ENCODE results near the gene NSMCE1.
"Not testable (repeated sequence)": the region's sequence is repeated elsewhere in the genome, so short reads cannot be mapped to it uniquely, and the experiment has no call there.

NSMCE1 gene

GRCh38 chr16:27301236-27301861 is 32.8 kb upstream of the NSMCE1 start:
- no peak for TF ChIP-seq CTCF (IDR thresholded peaks at IDR 0.05; ENCODE audit: low read depth, low read length, missing control alignments)
- H3K4me3 ChIP-seq (replicated peaks; ENCODE audit: low read depth, low read length), result no peak overlapping the region
- no peak for DNase-seq (ENCODE audit: extremely low read depth, low read depth)

- no peak for DNase-seq (ENCODE audit: extremely low read depth, low read depth)
- TF ChIP-seq CTCF (IDR thresholded peaks at IDR 0.05; ENCODE audit: low read depth, low read length, missing control alignments), result no peak
- H3K4me3 ChIP-seq (replicated peaks; ENCODE audit: low read depth, low read length), result no peak overlapping the region
Measured at GRCh38 chr16:27298132-27298531, 29.6 kb upstream of the NSMCE1 start.

GRCh38 chr16:27293343-27293742 is 24.8 kb upstream of the NSMCE1 start:
- no peak overlapping the region for H3K4me3 ChIP-seq (replicated peaks; ENCODE audit: low read depth, low read length)
- TF ChIP-seq CTCF (IDR thresholded peaks at IDR 0.05; ENCODE audit: low read depth, low read length, missing control alignments), result no peak
- no peak for DNase-seq (ENCODE audit: extremely low read depth, low read depth)

- no peak overlapping the region for H3K4me3 ChIP-seq (replicated peaks; ENCODE audit: low read depth, low read length)
- no peak for DNase-seq (ENCODE audit: extremely low read depth, low read depth)
- TF ChIP-seq CTCF (IDR thresholded peaks at IDR 0.05; ENCODE audit: low read depth, low read length, missing control alignments), result no peak
Measured at GRCh38 chr16:27291722-27292240, 23.2 kb upstream of the NSMCE1 start.

GRCh38 chr16:27291106-27291505 is 22.5 kb upstream of the NSMCE1 start:
- no peak for DNase-seq (ENCODE audit: extremely low read depth, low read depth)
- no peak for TF ChIP-seq CTCF (IDR thresholded peaks at IDR 0.05; ENCODE audit: low read depth, low read length, missing control alignments)
- H3K4me3 ChIP-seq (replicated peaks; ENCODE audit: low read depth, low read length), result no peak overlapping the region

GRCh38 chr16:27290562-27290961 is 22.0 kb upstream of the NSMCE1 start:
- TF ChIP-seq CTCF (IDR thresholded peaks at IDR 0.05; ENCODE audit: low read depth, low read length, missing control alignments), result no peak
- H3K4me3 ChIP-seq (replicated peaks; ENCODE audit: low read depth, low read length), result no peak overlapping the region
- DNase-seq (ENCODE audit: extremely low read depth, low read depth), result no peak

- DNase-seq (ENCODE audit: extremely low read depth, low read depth), result no peak
- no peak for TF ChIP-seq CTCF (IDR thresholded peaks at IDR 0.05; ENCODE audit: low read depth, low read length, missing control alignments)
- no peak overlapping the region for H3K4me3 ChIP-seq (replicated peaks; ENCODE audit: low read depth, low read length)
Measured at GRCh38 chr16:27289669-27290068, 21.1 kb upstream of the NSMCE1 start.

- not testable (repeated sequence) for H3K4me3 ChIP-seq (replicated peaks; ENCODE audit: low read depth, low read length); DNase-seq (ENCODE audit: extremely low read depth, low read depth)
Measured at GRCh38 chr16:27288313-27288712, 19.7 kb upstream of the NSMCE1 start.
